ENCODE measurements around the gene PCED1B. TPM values are rescaled to one million over a fixed set of nuclear protein-coding genes. Genes with fewer than 3 reads are reported as not detected.

The PCED1B gene
- polyA plus RNA-seq, 1 donor (not counting 4 experiments of a cell fraction or from before 2014, with no cell fraction given): 3.2 TPM

DNA sequence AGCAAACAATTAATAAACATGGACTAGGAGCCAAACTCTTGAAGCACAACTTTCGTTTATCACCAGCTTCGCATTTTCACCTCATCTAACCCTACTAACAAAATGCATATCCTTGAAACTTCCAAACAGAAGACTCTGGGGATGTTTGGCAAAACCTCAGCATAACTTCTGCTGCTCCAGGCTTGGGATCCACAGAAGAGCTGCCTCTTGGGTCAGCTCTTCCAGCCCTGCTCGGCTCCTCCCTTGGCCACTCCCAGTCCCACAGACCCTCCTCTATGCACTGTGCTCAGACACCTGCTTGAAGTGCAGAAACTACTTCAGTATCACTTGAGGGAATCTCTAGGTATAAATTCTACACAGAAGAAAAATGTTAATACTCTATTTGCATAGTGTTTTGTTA lies 110.3 kb downstream of the PCED1B start:
- Histone ChIP-seq H3K36me3 (ENCODE audit: control insufficient read depth in 2 of 2, extremely low read depth in 1 of 2, insufficient read depth in 2 of 2, low read length in 2 of 2) (no peaks in the 10 kb centered on the region), H3K9me3 (ENCODE audit: control insufficient read depth, low read depth, low read length) (no peaks in the 10 kb centered on the region), H3K27ac (ENCODE audit: control insufficient read depth, insufficient read depth, low read length) (peak overlapping the region; percentile 57), H2AFZ (ENCODE audit: control insufficient read depth, low read length) (no peak overlapping the region), H3K9me1 (ENCODE audit: control insufficient read depth, extremely low read depth, insufficient read depth, low read length) (no peaks in the 10 kb centered on the region), H3K79me2 (ENCODE audit: control insufficient read depth, insufficient read depth, low read length) (no peaks in the 10 kb centered on the region), H3K4me1 (ENCODE audit: control insufficient read depth, extremely low read depth, insufficient read depth, low read length) (peaks cover 27% of the 10 kb centered on the region), H3K4me2 (ENCODE audit: control insufficient read depth, extremely low read depth, insufficient read depth, low read depth, low read length) (no peak overlapping the region), H4K20me1 (ENCODE audit: control insufficient read depth, extremely low read depth, insufficient read depth, low read length) (no peaks in the 10 kb centered on the region), H3K9ac (ENCODE audit: control insufficient read depth, extremely low read depth, insufficient read depth, low read length) (no peak overlapping the region), H3K4me3 (ENCODE audit: control insufficient read depth in 2 of 3, extremely low read depth in 1 of 3, insufficient read depth in 2 of 3, low read depth in 1 of 3, low read length in 3 of 3) (no peak overlapping the region), H3K27me3 (ENCODE audit: control insufficient read depth, extremely low read depth, insufficient read depth, low read length) (no peaks in the 10 kb centered on the region)
- dilution Hi-C loops (cut with MboI; ENCODE audit: extremely low pct_ligation_motif_present, low sequenced_read_pairs): no loop called here
- no peak for DNase-seq (ENCODE audit: low read depth, low spot score)
- TF ChIP-seq EZH2 (IDR thresholded peaks at IDR 0.05; ENCODE audit: low read length): no peak
- TF ChIP-seq, protein P1, sequence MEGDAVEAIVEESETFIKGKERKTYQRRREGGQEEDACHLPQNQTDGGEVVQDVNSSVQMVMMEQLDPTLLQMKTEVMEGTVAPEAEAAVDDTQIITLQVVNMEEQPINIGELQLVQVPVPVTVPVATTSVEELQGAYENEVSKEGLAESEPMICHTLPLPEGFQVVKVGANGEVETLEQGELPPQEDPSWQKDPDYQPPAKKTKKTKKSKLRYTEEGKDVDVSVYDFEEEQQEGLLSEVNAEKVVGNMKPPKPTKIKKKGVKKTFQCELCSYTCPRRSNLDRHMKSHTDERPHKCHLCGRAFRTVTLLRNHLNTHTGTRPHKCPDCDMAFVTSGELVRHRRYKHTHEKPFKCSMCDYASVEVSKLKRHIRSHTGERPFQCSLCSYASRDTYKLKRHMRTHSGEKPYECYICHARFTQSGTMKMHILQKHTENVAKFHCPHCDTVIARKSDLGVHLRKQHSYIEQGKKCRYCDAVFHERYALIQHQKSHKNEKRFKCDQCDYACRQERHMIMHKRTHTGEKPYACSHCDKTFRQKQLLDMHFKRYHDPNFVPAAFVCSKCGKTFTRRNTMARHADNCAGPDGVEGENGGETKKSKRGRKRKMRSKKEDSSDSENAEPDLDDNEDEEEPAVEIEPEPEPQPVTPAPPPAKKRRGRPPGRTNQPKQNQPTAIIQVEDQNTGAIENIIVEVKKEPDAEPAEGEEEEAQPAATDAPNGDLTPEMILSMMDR (optimal IDR thresholded peaks at IDR 0.05 in 1 of 3, IDR thresholded peaks at IDR 0.05 in 1 of 3, conservative IDR thresholded peaks at IDR 0.05 in 1 of 3; ENCODE audit: extremely low read depth in 1 of 3, insufficient read depth in 2 of 3, low read length in 3 of 3): no peak
- no peak for FAIRE-seq

DNA sequence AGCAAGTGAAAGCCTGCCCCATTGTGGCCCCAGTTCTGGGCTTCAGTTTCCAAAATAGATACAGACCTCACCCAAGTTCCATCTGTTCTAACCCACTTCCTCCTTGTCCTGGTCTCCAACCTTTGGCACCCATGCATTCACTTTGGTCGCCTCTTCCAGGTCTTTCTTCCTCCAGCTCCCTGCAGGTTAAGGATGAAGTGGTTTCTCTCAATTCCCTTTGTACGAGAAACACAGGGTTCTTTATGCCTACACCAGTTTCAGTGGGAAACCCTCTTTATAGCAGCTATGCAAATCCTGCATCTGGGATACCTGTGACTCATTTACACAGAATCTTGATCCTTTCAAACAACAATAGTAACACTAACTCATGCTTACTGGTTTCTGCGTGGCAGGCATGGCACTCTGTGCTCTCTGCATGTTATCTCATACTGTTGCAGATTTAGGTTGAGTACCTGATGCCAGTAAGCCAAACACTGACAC lies 110.9 kb downstream of the PCED1B start:
- Histone ChIP-seq H3K4me2 (ENCODE audit: control insufficient read depth, extremely low read depth, insufficient read depth, low read depth, low read length) (peak overlapping the region; percentile 59), H3K4me3 (ENCODE audit: control insufficient read depth in 2 of 3, extremely low read depth in 1 of 3, insufficient read depth in 2 of 3, low read depth in 1 of 3, low read length in 3 of 3) (no peak overlapping the region), H3K9ac (ENCODE audit: control insufficient read depth, extremely low read depth, insufficient read depth, low read length) (no peak overlapping the region), H3K9me3 (ENCODE audit: control insufficient read depth, low read depth, low read length) (no peaks in the 10 kb centered on the region), H3K27me3 (ENCODE audit: control insufficient read depth, extremely low read depth, insufficient read depth, low read length) (no peaks in the 10 kb centered on the region), H3K4me1 (ENCODE audit: control insufficient read depth, extremely low read depth, insufficient read depth, low read length) (peaks cover 21% of the 10 kb centered on the region), H3K79me2 (ENCODE audit: control insufficient read depth, insufficient read depth, low read length) (no peaks in the 10 kb centered on the region), H4K20me1 (ENCODE audit: control insufficient read depth, extremely low read depth, insufficient read depth, low read length) (no peaks in the 10 kb centered on the region), H3K9me1 (ENCODE audit: control insufficient read depth, extremely low read depth, insufficient read depth, low read length) (no peaks in the 10 kb centered on the region), H3K36me3 (ENCODE audit: control insufficient read depth in 2 of 2, extremely low read depth in 1 of 2, insufficient read depth in 2 of 2, low read length in 2 of 2) (no peaks in the 10 kb centered on the region), H2AFZ (ENCODE audit: control insufficient read depth, low read length) (peak overlapping the region; percentile 60), H3K27ac (ENCODE audit: control insufficient read depth, insufficient read depth, low read length) (peak overlapping the region; percentile 57)
- TF ChIP-seq, protein P1 (optimal IDR thresholded peaks at IDR 0.05 in 1 of 3, IDR thresholded peaks at IDR 0.05 in 1 of 3, conservative IDR thresholded peaks at IDR 0.05 in 1 of 3; ENCODE audit: extremely low read depth in 1 of 3, insufficient read depth in 2 of 3, low read length in 3 of 3): no peak
- dilution Hi-C loops (cut with MboI; ENCODE audit: extremely low pct_ligation_motif_present, low sequenced_read_pairs): no loop called here
- DNase-seq (ENCODE audit: low read depth, low spot score): peak; percentile 25
- peak; percentile 84 for FAIRE-seq

Data from keratinocyte (primary cell).